Measurements from ENCODE around the gene CHST15.

Gene CHST15

DNA sequence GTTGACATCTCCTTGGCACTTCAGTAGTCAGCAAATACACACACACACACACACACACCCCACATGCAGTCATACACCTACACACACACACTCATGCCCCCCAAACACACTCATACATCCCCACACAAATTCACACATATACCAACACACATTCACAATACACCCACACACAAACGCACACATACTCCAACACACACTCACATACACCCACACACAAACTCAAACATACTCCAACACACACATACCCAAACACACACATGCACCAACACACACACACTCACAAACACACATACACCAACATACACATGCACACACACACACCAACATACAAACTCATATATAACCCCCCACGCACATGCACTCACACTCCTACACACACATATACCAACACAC lies 31.4 kb upstream of the CHST15 start:
- no peak for DNase-seq (ENCODE audit: low read depth)
- no peak for TF ChIP-seq CTCF (IDR thresholded peaks at IDR 0.05; ENCODE audit: control insufficient read depth, insufficient read depth, low read depth, low read length, missing control alignments)
- no peak overlapping the region for H3K4me3 ChIP-seq (ENCODE audit: control insufficient read depth, low read depth, low read length)

DNA sequence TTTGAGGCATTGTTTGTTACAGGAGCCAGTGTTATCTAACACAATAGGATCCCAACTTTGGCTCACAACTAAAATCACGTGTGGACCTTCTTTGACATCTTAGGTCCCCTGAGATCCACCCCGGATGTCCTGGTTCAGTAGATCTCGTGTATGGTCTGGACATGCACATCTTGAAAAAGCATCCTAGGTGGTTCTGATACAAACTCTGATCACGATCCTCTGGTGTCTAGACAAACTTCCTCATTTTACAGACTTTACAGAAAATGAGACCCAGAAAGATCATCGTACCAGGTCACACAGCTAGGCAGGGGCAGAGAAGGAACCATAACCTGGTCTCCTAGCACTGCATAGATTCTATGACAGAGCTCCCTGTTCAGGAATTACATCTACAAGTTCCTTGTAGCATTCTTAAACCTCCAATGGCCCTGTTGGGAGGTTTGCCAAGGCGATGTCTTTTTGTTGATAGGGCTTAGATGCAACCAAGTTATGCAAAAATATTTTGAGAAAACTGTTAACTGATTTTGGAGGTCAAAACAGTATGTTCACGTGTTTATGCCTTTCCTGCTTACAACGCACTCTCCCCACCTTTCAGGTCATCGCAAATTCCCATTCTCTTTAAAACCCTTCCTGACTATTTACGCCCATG lies 30.8 kb upstream of the CHST15 start:
- TF ChIP-seq CTCF (IDR thresholded peaks at IDR 0.05; ENCODE audit: control insufficient read depth, insufficient read depth, low read depth, low read length, missing control alignments) = no peak
- no peak for DNase-seq (ENCODE audit: low read depth)
- H3K4me3 ChIP-seq (ENCODE audit: control insufficient read depth, low read depth, low read length) = no peak overlapping the region

- no peak for TF ChIP-seq CTCF (IDR thresholded peaks at IDR 0.05; ENCODE audit: control insufficient read depth, insufficient read depth, low read depth, low read length, missing control alignments)
- DNase-seq (ENCODE audit: low read depth) = no peak
- H3K4me3 ChIP-seq (ENCODE audit: control insufficient read depth, low read depth, low read length) = no peak overlapping the region
These were observed 29.8 kb upstream of the CHST15 start for GRCh38 chr10:124123156-124123555.

DNA sequence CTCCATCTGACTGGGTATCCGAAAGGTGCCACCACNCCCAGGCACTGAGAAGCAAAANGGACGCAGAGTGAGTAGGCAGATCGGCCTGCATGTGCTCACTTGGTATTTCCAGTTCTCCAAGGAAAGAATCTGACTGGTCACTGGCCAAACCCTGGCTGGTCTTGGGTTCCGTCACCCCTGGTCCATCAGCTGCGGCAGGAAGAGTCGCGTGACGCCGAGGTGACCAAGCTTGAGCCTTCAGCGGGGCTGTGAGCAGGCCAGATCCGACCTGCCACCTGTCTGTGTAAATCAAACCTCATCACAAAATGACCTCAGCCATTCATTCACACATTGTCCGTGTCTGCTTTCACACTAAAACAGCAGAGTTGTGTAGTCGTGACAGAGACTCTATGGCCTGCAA lies 28.8 kb upstream of the CHST15 start:
- no peak for TF ChIP-seq CTCF (IDR thresholded peaks at IDR 0.05; ENCODE audit: control insufficient read depth, insufficient read depth, low read depth, low read length, missing control alignments)
- no peak for DNase-seq (ENCODE audit: low read depth)
- no peak overlapping the region for H3K4me3 ChIP-seq (ENCODE audit: control insufficient read depth, low read depth, low read length)

- TF ChIP-seq CTCF (IDR thresholded peaks at IDR 0.05; ENCODE audit: control insufficient read depth, insufficient read depth, low read depth, low read length, missing control alignments) = no peak
- H3K4me3 ChIP-seq (ENCODE audit: control insufficient read depth, low read depth, low read length) = no peak overlapping the region
- DNase-seq (ENCODE audit: low read depth) = no peak
These were observed 27.1 kb upstream of the CHST15 start for GRCh38 chr10:124120410-124121061.

DNA sequence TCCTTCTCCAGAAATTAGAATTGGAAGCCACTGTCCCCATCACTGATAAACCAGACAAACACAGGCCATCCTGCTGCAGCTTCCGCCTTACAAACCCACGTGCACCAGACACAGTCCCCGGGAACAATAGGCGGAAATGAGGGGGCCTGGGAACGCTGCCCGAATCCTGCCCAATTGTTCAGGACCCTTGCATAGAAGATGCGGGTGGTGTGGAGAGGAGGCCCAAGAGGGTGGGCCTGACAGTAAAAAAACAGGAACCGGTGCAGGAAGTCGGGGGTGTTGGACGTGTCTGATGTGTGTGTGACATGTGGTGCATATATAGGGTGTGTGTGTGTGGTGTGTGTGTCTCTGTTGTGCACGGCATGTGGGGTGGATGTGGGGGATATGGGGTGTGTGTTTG lies 26.5 kb upstream of the CHST15 start:
- DNase-seq (ENCODE audit: low read depth) = no peak
- TF ChIP-seq CTCF (IDR thresholded peaks at IDR 0.05; ENCODE audit: control insufficient read depth, insufficient read depth, low read depth, low read length, missing control alignments) = no peak
- no peak overlapping the region for H3K4me3 ChIP-seq (ENCODE audit: control insufficient read depth, low read depth, low read length)
